Muscle layer of colon (tissue), 2 donors: ENCODE measurements around the gene SYMPK.
A peak's percentile ranks its signal among the peaks of the same experiment; 100 is the strongest.
"Not testable (repeated sequence)": the region's sequence is repeated elsewhere in the genome, so short reads cannot be mapped to it uniquely, and the experiment has no call there.

Experiments
- H3K27ac ChIP-seq: one replicate; pipeline ENCODE4 v1.7.0; 2013; ENCODE audit warnings: low read depth, mild to moderate bottlenecking, low read length, moderate library complexity
- H3K27me3 ChIP-seq, 2 donors: one replicate each; pipeline ENCODE4 v1.7.0; 2013; ENCODE audit warnings: low read length in 2 of 2, mild to moderate bottlenecking in 2 of 2; ENCODE audit not compliant: insufficient read depth in 2 of 2, control insufficient read depth in 1 of 2
- H3K36me3 ChIP-seq: one replicate; pipeline ENCODE4 v1.7.0; 2013; ENCODE audit warnings: mild to moderate bottlenecking, low read length; ENCODE audit not compliant: insufficient read depth
- H3K4me1 ChIP-seq: one replicate; pipeline ENCODE4 v1.7.0; 2013; ENCODE audit warnings: mild to moderate bottlenecking, low read length; ENCODE audit not compliant: insufficient read depth
- H3K4me3 ChIP-seq, 2 donors: one replicate each; pipeline ENCODE4 v1.7.0; 2013; ENCODE audit warnings: low read length in 2 of 2, low read depth in 1 of 2, mild to moderate bottlenecking in 1 of 2, moderate library complexity in 1 of 2
- H3K9ac ChIP-seq: one replicate; pipeline ENCODE4 v1.7.0; 2013; ENCODE audit warnings: low read length
- H3K9me3 ChIP-seq: one replicate; pipeline ENCODE4 v1.7.0; 2013; ENCODE audit warnings: mild to moderate bottlenecking, low read length
- donor health status: abdominal sarcoma.
- donor health status: Adenocarcinoma of cecum.

The SYMPK gene

GRCh38 chr19:45899253-45899652, 36.3 kb upstream of the SYMPK start:
- H3K36me3 ChIP-seq: peaks cover 16% of the 10 kb centered on the region
- H3K9ac ChIP-seq: no peak overlapping the region
- no peak overlapping the region for H3K4me3 ChIP-seq
- H3K27ac ChIP-seq: no peak overlapping the region
- no peaks in the 10 kb centered on the region for H3K9me3 ChIP-seq
- H3K4me1 ChIP-seq: peaks cover 16% of the 10 kb centered on the region
- no peaks in the 10 kb centered on the region for H3K27me3 ChIP-seq

GRCh38 chr19:45897261-45897812, 34.4 kb upstream of the SYMPK start:
- Histone ChIP-seq H3K36me3 (peaks cover 16% of the 10 kb centered on the region), H3K27ac (no peak overlapping the region), H3K4me3 (no peak overlapping the region), H3K9me3 (no peaks in the 10 kb centered on the region), H3K9ac (no peak overlapping the region), H3K27me3 (no peaks in the 10 kb centered on the region), H3K4me1 (peaks cover 11% of the 10 kb centered on the region)

- H3K9me3 ChIP-seq, H3K4me3 ChIP-seq, H3K4me1 ChIP-seq, H3K27me3 ChIP-seq, H3K27ac ChIP-seq, H3K9ac ChIP-seq: not testable (repeated sequence)
- peaks cover 16% of the 10 kb centered on the region for H3K36me3 ChIP-seq
These were observed 33.1 kb upstream of the SYMPK start for GRCh38 chr19:45895983-45896599.

- no peak overlapping the region for H3K27ac ChIP-seq
- no peaks in the 10 kb centered on the region for H3K27me3 ChIP-seq
- H3K4me1 ChIP-seq: peaks cover 4% of the 10 kb centered on the region
- H3K9ac ChIP-seq: no peak overlapping the region
- H3K9me3 ChIP-seq: no peaks in the 10 kb centered on the region
- no peak overlapping the region for H3K4me3 ChIP-seq
- peaks cover 16% of the 10 kb centered on the region for H3K36me3 ChIP-seq
These were observed 32.6 kb upstream of the SYMPK start for GRCh38 chr19:45895519-45895972.

DNA sequence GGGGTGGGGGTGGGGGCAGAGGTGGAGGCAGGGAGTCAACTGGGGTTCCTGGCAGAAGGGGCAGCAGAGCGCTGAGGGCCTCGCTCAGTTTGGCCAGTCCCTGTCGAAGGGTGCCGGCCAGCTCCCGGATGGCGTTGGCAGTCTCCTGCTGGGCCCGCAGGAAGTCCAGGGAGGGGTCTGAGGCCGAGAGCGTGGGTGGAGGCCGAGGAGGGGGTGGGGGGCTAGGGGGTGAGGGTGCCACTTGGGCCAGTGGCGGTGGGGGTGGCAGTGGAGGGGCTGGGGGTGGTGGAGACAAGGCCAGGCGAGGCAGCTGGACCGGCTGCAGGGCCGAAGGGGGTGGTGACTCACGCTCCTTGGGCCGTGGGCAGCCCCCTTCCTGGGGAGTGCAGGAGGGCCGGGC, 27.9 kb upstream of the SYMPK start:
- Histone ChIP-seq H3K4me1 (peaks cover 5% of the 10 kb centered on the region), H3K27ac (no peak overlapping the region), H3K9me3 (no peaks in the 10 kb centered on the region), H3K27me3 (no peaks in the 10 kb centered on the region), H3K4me3 (no peak overlapping the region), H3K36me3 (no peaks in the 10 kb centered on the region), H3K9ac (no peak overlapping the region)

GRCh38 chr19:45889210-45889885, 26.4 kb upstream of the SYMPK start:
- Histone ChIP-seq H3K36me3 (no peaks in the 10 kb centered on the region), H3K9me3 (no peaks in the 10 kb centered on the region), H3K27ac (no peak overlapping the region), H3K4me3 (no peak overlapping the region), H3K9ac (no peak overlapping the region), H3K27me3 (no peaks in the 10 kb centered on the region), H3K4me1 (peaks cover 12% of the 10 kb centered on the region)

GRCh38 chr19:45887200-45887710, 24.3 kb upstream of the SYMPK start:
- no peaks in the 10 kb centered on the region for H3K9me3 ChIP-seq

DNA sequence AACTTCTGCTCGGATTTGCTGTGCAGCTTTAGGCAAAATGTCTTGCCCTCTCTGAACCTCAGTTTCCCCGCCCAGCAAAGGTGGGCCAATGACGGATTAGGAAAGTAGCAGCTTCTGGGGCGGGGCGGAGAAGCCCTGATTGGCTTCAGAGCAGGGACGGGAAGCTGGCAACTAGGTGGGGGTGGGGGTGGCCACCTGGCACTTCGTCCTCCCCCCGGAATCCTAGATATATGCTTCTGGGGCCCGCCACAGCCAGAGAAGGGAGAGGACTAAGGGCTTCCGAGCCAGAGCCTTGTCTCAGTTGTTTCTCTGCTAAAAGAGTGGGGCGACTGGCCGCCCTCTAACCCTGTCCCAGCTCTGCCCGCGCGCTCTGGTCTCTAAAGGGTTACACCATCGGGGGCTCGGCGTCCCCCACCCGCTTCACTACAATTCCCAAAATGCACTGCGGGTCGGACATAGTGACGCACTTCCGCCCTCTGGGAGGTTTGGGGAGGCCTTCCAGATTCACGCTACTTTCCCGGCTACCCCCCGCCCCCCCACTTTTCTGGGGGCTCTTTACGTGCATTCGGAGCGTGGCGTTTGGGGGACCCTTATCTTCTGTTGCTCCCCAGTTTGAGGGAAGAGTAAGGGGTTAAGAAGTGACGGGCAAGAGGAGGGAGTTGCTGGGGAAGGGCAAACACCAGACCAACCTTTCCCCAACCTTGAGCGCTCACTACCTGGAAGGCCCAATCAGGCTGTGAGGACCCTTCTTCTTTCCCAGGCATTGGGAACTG, 23.7 kb upstream of the SYMPK start:
- Histone ChIP-seq H3K9me3 (no peaks in the 10 kb centered on the region), H3K36me3 (no peaks in the 10 kb centered on the region), H3K4me1 (peaks cover 33% of the 10 kb centered on the region), H3K4me3 (peak overlapping the region; percentile 77 to 84), H3K27ac (peak overlapping the region; percentile 89), H3K27me3 (no peaks in the 10 kb centered on the region), H3K9ac (peak overlapping the region; percentile 94)

More at GRCh38 chr19:45887200-45887710, 24.3 kb upstream of the SYMPK start:
- peak overlapping the region; percentile 94 for H3K9ac ChIP-seq
- no peaks in the 10 kb centered on the region for H3K27me3 ChIP-seq
- peak overlapping the region; percentile 89 for H3K27ac ChIP-seq
- H3K4me1 ChIP-seq: peaks cover 32% of the 10 kb centered on the region
- H3K4me3 ChIP-seq: peak overlapping the region; percentile 55 to 84
- H3K36me3 ChIP-seq: no peaks in the 10 kb centered on the region

- Histone ChIP-seq H3K27ac (peak within 1 kb of the TSS; percentile 89), H3K9me3 (no peaks in the 10 kb centered on the region), H3K4me1 (peaks cover 33% of the 10 kb centered on the region), H3K9ac (peak within 1 kb of the TSS; percentile 94), H3K4me3 (peak within 1 kb of the TSS; percentile 77 to 84), H3K36me3 (no peaks in the 10 kb centered on the region), H3K27me3 (no peaks in the 10 kb centered on the region)
These were observed 22.8 kb upstream of the SYMPK start, which contains the start of gene IRF2BP1 for GRCh38 chr19:45885556-45886426. IRF2BP1 (minus strand) TSS chr19:45886141; CDS start chr19:45885774, 367 bp downstream.

DNA sequence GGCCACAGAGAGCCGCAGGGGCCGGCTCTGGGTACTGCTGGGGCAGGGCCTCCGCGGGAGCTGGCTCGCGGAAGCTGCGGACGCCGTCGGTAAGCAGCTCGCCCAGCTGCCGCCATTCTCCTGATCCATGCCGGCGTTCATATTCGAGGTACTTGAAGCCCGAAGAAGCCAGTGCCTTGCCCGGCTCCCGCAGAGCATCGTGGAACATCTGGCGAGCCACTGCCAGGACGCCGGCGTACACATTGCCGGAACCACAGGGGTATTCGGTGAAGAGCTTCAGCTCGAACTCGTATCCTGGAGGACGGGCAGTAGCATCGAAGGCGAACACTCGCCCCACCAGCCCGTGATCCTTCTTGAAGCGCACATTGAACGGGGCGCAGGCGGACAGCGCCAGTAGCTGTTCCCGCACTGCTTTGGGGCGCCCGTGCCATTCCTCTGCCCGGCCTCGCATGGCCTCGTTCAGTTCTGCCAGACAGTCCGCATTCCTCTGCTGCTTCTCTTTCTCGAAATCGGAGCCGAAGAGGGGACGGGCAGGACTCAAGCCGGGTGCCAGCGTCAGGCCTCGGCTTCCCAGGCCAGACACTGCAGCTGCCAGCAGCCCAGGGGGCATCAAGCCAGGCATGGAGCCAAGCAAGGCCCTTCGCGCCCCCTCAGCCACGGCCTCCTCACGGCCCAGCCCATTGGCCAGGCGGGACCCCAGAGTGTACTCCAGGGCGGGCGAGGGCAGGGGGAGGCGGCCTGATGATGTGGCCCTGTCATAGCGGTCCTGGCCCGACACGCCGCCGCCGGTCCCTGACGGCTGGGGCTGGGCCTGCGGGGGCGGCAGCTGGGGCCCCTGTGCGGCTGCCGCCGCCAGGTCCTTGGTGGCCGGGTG, 22.0 kb upstream of the SYMPK start:
- Histone ChIP-seq H3K9me3 (no peaks in the 10 kb centered on the region), H3K4me3 (peak overlapping the region; percentile 77 to 84), H3K36me3 (no peaks in the 10 kb centered on the region), H3K27me3 (no peaks in the 10 kb centered on the region), H3K27ac (peak overlapping the region; percentile 89), H3K4me1 (peaks cover 33% of the 10 kb centered on the region), H3K9ac (no peak overlapping the region)
